BLaER1 treated with 17β-estradiol and CSF1 and Interleukin-3, amounts not matched to agents 10 nM and 100 nM (cell line): ENCODE measurements around the gene MRPS6.

ENCODE experiments used
- H3K27ac ChIP-seq, 11 experiments: shearing (Covaris generic); formaldehyde crosslinking; 2 replicates each; pipeline ENCODE4 v1.8.1; 2022
- H3K27me3 ChIP-seq, 11 experiments: shearing (Covaris generic); formaldehyde crosslinking; 2 replicates each; pipeline ENCODE4 v1.8.1; 2022
- H3K36me3 ChIP-seq, 11 experiments: shearing (Covaris generic); formaldehyde crosslinking; 2 replicates each; pipeline ENCODE4 v1.8.1; 2022
- H3K4me1 ChIP-seq, 10 experiments: shearing (Covaris generic); formaldehyde crosslinking; 2 replicates each; pipeline ENCODE4 v1.8.1; 2022
- H3K4me2 ChIP-seq, 11 experiments: shearing (Covaris generic); formaldehyde crosslinking; 2 replicates each; pipeline ENCODE4 v1.8.1; 2022
- H3K4me3 ChIP-seq, 10 experiments: shearing (Covaris generic); formaldehyde crosslinking; 2 replicates each; pipeline ENCODE4 v1.8.1; 2022
- H3K9ac ChIP-seq, 11 experiments: shearing (Covaris generic); formaldehyde crosslinking; 2 replicates each; pipeline ENCODE4 v1.8.1; 2022
- H3K9me3 ChIP-seq, 11 experiments: shearing (Covaris generic); formaldehyde crosslinking; replicated peaks in 1 of 11; 2 replicates each; pipeline ENCODE4 v1.8.1; 2022
- H4K20me1 ChIP-seq, 11 experiments: shearing (Covaris generic); formaldehyde crosslinking; 2 replicates each; pipeline ENCODE4 v1.8.1; 2022
- Cebpa-rat ChIP-seq, 11 experiments: shearing (Covaris generic); IDR thresholded peaks; 2 replicates each; pipeline ENCODE4 v1.8.1; 2022

Gene MRPS6

DNA sequence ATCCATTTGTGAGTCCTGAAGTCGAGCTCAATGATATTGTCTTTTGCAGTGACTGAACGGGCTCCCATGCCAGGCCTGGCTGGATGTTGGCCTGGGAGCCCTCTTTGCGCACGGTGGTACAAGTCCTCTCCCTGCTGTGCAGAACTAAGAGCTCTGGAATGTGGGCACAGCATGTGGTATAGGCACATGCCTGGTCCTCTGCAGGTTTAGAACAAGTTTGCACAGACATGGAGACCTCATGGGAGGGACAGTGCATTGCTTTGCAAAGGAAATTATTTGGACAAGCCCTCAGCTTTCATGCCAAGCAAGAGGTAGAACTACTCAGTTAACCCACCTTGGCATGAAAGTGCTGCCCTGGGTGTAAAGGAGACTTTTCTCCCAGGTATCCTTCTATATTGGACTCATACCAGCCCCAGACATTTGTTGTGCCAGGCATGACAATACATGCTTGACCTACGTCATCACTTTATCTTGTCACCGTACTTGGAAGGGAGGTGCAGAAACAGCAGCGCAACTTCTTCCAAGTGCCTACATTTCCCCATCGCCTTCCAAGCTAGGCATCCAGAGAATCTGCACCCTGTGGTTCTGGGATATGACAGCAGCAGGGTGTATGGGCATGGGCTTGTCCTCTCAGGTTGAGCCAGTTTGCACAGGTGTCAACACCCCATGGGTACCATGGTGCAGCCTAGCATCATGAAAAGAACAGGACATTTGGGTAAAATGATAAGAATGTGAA is 37.6 kb upstream of the MRPS6 start:
- no peak overlapping the region for H3K4me2 ChIP-seq
- no peak overlapping the region for H3K9ac ChIP-seq
- no peak overlapping the region for H3K27ac ChIP-seq

DNA sequence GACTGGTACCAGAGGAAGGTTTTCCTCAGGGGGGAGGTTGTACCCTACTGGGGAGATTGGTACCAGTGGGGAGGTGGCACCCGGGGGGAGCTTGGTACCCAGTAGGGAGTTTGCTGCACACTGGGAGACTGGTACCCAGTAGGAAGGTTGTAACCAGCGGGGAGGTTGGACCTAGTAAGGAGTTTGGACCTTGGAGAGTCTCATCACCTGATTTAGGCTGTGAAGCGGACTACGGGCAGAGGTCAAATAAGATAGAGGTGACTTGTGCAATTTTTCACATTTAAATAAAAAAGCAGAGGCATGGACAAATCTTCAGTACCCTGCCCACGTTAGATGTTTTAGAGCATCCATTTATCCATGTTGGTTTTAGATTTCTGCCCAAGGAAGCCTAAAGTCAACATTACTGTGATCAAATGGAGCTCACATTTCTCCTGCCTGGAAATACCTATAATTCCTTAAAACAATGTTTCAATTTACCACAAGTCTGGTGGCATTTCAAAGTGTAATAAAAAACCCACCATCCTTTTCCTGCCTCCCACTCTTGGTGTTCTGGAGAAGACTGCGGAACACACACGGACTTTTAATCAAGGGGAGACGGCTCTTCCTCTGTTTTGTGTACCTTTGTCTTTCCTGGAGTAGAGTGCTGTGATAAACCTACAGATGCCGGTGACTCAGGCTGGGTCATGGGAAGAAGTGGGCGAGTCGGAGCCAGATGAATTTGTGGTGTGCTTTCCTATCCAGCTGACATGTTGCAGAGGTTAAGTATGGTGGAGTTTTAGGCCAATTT is 36.2 kb upstream of the MRPS6 start:
- no peak overlapping the region for H3K27ac ChIP-seq
- no peaks in the 10 kb centered on the region for H3K36me3 ChIP-seq
- peaks cover 0 to 17% (median 3%) of the 10 kb centered on the region in 11 experiments; a peak in 5 of 22 replicates for H3K9me3 ChIP-seq
- H3K4me1 ChIP-seq, result 0 out of 20 replicates have a peak, but pooled peaks cover 0 to under 1% (median 0%) of the 10 kb centered on the region in 10 experiments
- TF ChIP-seq Cebpa-rat (IDR thresholded peaks at IDR 0.05), result no peak
- H4K20me1 ChIP-seq, result no peaks in the 10 kb centered on the region
- H3K9ac ChIP-seq, result no peak overlapping the region
- no peaks in the 10 kb centered on the region for H3K27me3 ChIP-seq
- no peak overlapping the region for H3K4me3 ChIP-seq
- no peak overlapping the region for H3K4me2 ChIP-seq

More for the DNA sequence above, 37.6 kb upstream of the MRPS6 start:
- no peak for TF ChIP-seq Cebpa-rat (IDR thresholded peaks at IDR 0.05)
- Histone ChIP-seq H3K4me3 (no peak overlapping the region), H3K9me3 (peaks cover 0 to 17% (median 3%) of the 10 kb centered on the region in 11 experiments; a peak in 5 of 22 replicates), H3K36me3 (no peaks in the 10 kb centered on the region), H3K27me3 (no peaks in the 10 kb centered on the region), H4K20me1 (no peaks in the 10 kb centered on the region), H3K4me1 (0 out of 20 replicates have a peak, but pooled peaks cover 0 to 4% (median 0%) of the 10 kb centered on the region in 10 experiments)

DNA sequence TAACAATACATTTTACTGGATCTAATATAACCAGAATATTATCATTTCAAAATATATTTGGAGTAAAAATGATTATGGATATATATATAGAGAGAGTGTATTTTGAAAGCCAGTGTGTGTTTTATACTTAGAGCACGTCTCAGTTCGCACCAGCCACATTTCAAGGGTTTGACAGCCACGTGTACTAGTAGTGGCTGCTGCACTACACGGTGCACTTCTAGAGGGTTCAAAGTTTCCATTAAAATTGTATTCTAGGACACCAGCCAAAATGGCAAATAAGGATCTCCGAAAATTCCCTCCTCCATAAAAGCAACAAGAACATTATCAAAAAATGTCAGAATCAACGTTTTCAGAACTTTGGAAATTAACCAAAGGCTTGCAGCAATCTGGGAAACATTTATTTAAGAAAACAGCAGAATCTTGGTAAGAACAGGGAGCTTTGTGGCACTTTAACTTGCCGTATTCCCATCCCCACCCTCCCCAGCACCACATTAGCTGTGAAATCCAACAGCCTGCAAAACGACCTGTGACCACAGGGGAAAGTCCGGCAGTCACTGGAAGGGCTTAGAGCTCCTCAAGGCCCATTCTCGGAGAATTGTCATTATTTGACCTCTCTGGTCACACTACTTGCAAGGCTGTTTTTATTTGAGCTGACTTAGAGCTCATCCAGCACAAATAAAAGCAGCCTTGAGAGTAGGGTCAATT is 33.5 kb upstream of the MRPS6 start:
- TF ChIP-seq Cebpa-rat (IDR thresholded peaks at IDR 0.05), result no peak
- H4K20me1 ChIP-seq, result no peaks in the 10 kb centered on the region
- no peaks in the 10 kb centered on the region for H3K36me3 ChIP-seq

GRCh38 chr21:34042735-34043134 is 30.6 kb upstream of the MRPS6 start:
- Histone ChIP-seq H3K9ac (no peak overlapping the region), H3K4me3 (no peak overlapping the region), H3K9me3 (peaks cover 0 to 7% (median 0%) of the 10 kb centered on the region in 11 experiments; a peak in 4 of 22 replicates), H3K4me1 (no peaks in the 10 kb centered on the region; a peak in 1 of 20 replicates), H3K27ac (no peak overlapping the region), H3K4me2 (no peak overlapping the region), H3K27me3 (no peaks in the 10 kb centered on the region), H4K20me1 (no peaks in the 10 kb centered on the region), H3K36me3 (no peaks in the 10 kb centered on the region)
- no peak for TF ChIP-seq Cebpa-rat (IDR thresholded peaks at IDR 0.05)

More for the DNA sequence above, 33.5 kb upstream of the MRPS6 start:
- H3K27me3 ChIP-seq, result no peaks in the 10 kb centered on the region
- no peak overlapping the region for H3K4me3 ChIP-seq
- no peak overlapping the region for H3K4me2 ChIP-seq
- H3K27ac ChIP-seq, result no peak overlapping the region
- H3K9me3 ChIP-seq, result peaks cover 0 to 17% (median 3%) of the 10 kb centered on the region in 11 experiments; a peak in 5 of 22 replicates
- no peaks in the 10 kb centered on the region for H3K4me1 ChIP-seq
- no peak overlapping the region for H3K9ac ChIP-seq

- Histone ChIP-seq H3K9me3 (peaks cover 0 to 13% (median 4%) of the 10 kb centered on the region in 11 experiments; a peak in 6 of 22 replicates), H4K20me1 (no peaks in the 10 kb centered on the region), H3K4me3 (no peak overlapping the region), H3K9ac (no peak overlapping the region), H3K4me2 (no peak overlapping the region), H3K36me3 (no peaks in the 10 kb centered on the region), H3K4me1 (no peaks in the 10 kb centered on the region; a peak in 1 of 20 replicates), H3K27me3 (no peaks in the 10 kb centered on the region), H3K27ac (no peak overlapping the region)
- TF ChIP-seq Cebpa-rat (IDR thresholded peaks at IDR 0.05), result no peak
Observed at GRCh38 chr21:34043333-34043732, 30.0 kb upstream of the MRPS6 start.

- no peak for TF ChIP-seq Cebpa-rat (IDR thresholded peaks at IDR 0.05)
- Histone ChIP-seq H3K27me3 (no peaks in the 10 kb centered on the region), H3K36me3 (no peaks in the 10 kb centered on the region), H3K4me3 (no peak overlapping the region), H3K4me2 (no peak overlapping the region), H3K27ac (no peak overlapping the region), H3K4me1 (no peaks in the 10 kb centered on the region; a peak in 1 of 20 replicates), H3K9ac (no peak overlapping the region), H3K9me3 (peaks cover 0 to 13% (median 4%) of the 10 kb centered on the region in 11 experiments; a peak in 6 of 22 replicates), H4K20me1 (no peaks in the 10 kb centered on the region)
Observed at GRCh38 chr21:34046917-34047316, 26.5 kb upstream of the MRPS6 start.

GRCh38 chr21:34047835-34048234 is 25.5 kb upstream of the MRPS6 start:
- H3K4me1 ChIP-seq, result no peaks in the 10 kb centered on the region; a peak in 1 of 20 replicates
- no peaks in the 10 kb centered on the region for H3K27me3 ChIP-seq
- H3K36me3 ChIP-seq, result no peaks in the 10 kb centered on the region
- no peak overlapping the region for H3K4me2 ChIP-seq
- H3K9ac ChIP-seq, result no peak overlapping the region
- H4K20me1 ChIP-seq, result no peaks in the 10 kb centered on the region
- TF ChIP-seq Cebpa-rat (IDR thresholded peaks at IDR 0.05), result no peak
- H3K27ac ChIP-seq, result no peak overlapping the region
- peaks cover 0 to 13% (median 4%) of the 10 kb centered on the region in 11 experiments; a peak in 6 of 22 replicates for H3K9me3 ChIP-seq
- no peak overlapping the region for H3K4me3 ChIP-seq

DNA sequence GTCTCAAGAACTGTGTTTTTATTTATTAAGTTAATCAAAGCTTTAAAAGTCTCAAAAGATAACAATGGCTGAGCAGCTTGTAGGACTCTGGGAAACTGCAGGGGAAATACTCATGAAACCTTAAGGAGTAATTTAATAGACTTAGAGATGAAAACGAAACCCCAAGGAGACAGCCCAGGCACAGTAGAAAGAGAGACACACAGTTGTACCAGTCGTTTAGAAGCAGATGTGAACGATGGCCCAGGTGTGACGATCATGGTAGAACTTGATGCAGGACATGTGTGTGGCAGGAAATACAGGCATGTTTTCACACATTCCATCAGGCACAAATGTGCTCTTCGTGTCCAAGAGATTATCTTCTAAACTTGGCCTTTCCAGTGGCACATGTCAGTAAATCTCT is 21.2 kb upstream of the MRPS6 start:
- H3K4me3 ChIP-seq, result no peak overlapping the region
- H3K9ac ChIP-seq, result no peak overlapping the region
- no peaks in the 10 kb centered on the region for H3K27me3 ChIP-seq
- peaks cover 0 to 12% (median 2%) of the 10 kb centered on the region in 10 experiments; a peak in 7 of 20 replicates for H3K4me1 ChIP-seq
- TF ChIP-seq Cebpa-rat (IDR thresholded peaks at IDR 0.05), result no peak
- H3K36me3 ChIP-seq, result no peaks in the 10 kb centered on the region
- no peak overlapping the region for H3K4me2 ChIP-seq
- H3K27ac ChIP-seq, result no peak overlapping the region
- H4K20me1 ChIP-seq, result no peaks in the 10 kb centered on the region
- peaks cover 0 to 11% (median 4%) of the 10 kb centered on the region in 11 experiments; a peak in 6 of 22 replicates for H3K9me3 ChIP-seq

DNA sequence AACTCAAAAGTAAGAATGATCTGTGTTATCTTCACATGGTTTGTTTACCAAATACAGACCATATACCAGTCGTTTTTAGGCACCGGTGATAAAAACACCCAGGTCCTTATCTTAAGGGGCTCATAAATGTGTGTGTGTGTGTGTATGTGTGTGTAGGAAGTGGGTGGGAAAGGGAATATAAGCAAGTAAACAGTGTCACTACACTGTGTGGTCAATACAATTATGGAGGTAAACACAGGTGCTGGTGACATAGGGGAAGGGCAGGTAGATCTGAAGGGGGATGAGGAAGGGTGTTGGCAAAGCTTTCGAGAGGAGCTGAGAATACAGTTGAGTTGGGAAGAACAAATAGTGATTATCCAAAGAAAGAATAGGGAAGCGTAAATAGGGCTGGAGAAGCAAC is 19.1 kb upstream of the MRPS6 start:
- Histone ChIP-seq H3K4me1 (peaks cover 0 to 12% (median 2%) of the 10 kb centered on the region in 10 experiments; a peak in 6 of 20 replicates), H3K27ac (no peak overlapping the region), H3K27me3 (no peaks in the 10 kb centered on the region), H3K4me3 (no peak overlapping the region), H4K20me1 (no peaks in the 10 kb centered on the region), H3K9ac (no peak overlapping the region), H3K9me3 (no peaks in the 10 kb centered on the region), H3K4me2 (no peak overlapping the region), H3K36me3 (no peaks in the 10 kb centered on the region)
- no peak for TF ChIP-seq Cebpa-rat (IDR thresholded peaks at IDR 0.05)
